Measurements from ENCODE around the gene FBLN1.
"Not testable (repeated sequence)": the region's sequence is repeated elsewhere in the genome, so short reads cannot be mapped to it uniquely, and the experiment has no call there.

FBLN1 gene

DNA sequence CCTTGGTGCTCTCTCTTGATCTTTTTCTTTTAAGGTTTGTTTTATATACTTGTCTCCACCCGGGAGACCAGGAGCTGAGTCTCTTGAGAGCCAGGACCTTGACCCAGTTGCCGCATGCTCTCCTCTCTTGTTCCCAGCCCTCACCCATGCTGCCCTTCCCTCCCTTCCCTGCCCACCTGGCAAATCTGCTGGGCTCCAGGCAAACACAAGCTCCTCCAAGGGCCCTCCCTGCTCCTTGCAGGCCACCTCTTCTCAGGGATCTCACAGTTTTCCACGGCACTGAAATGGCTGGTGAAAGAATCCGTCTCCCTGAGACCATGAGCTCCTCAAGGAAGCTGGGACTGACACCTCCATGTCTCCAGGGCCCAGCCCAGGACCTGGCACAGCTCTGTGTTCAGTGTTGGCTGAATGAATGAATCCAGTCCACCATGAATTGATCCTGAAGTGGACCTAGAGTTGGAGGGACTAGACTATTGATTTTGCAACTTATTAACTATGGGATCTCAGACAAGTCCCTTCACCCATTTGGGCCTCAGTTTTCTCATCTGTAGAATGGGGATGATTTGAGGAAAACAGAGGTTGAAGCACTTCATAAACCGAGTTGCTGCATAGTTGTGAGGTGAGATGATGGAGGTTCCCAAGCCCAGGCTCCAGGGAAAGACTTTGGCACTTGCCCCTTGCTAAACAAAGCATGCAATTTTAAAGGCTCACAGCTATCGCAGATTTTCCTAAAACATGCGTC, 25.1 kb upstream of the FBLN1 start:
- no peak for DNase-seq

DNA sequence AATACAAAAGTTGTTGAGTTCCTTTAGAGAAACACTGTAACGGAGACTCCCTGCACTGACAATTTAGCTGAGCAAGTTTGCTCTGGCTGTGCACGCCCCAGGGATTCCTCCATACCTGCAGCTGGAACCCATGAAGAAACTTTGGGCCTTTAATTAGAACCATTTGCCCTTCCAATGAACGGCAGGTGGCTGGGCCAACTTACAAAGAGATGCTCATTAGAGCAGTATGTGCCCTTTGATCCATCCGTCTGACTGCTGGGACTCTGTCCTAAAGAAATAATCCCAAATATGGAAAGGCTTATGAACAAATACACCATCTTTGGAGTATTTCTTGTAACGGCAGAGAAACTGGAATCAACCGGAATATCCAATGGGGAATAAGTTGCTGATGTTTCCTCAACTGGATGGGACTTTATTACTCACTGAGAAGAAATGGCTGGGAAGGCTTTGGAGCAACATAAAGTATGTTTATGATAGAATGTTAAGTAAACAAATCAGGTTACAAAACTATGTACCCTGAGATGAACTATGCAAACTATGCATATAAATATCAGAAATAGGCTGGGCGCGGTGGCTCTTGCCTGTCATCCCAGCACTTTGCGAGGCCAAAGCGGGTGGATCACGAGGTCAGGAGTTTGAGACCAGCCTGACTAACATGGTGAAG, 24.4 kb upstream of the FBLN1 start:
- DNase-seq = no peak

DNA sequence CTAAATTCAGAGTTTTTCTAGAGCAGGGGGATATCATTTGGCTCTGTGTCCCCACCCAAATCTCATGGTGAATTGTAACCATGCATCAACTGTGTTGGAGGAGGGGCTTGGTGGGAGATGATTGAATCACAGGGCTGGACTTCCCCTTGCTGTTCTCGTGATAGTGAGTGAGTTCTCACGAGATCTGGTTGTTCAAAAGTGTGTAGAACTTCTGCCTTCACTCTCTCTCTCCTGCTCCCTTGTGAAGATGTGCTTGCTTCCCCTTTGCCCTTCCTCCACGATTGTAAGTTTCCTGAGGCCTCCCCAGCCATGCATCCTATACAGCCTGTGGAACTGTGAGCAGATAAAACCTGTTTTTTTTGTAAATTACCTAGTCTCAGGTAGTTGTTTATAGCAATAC, 22.0 kb upstream of the FBLN1 start:
- DNase-seq = no peak

DNA sequence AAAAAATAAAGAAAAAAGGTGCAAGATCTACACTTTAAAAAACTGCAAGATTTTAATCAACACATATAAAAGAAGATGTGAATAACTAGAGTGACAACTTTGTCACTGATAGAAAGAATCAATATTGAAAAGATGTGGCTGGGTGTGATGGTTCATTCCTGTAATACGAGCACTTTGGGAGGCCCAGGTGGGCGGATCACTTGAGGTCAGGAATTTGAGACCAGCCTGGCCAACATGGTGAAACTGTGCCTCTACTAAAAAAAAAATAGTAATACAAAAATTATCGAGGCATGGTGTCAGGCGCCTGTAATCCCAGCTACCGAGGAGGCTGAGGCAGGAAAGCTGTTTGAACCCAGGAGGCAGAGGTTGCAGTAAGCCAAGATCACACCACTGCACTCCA, 21.0 kb upstream of the FBLN1 start:
- no peak for DNase-seq

DNA sequence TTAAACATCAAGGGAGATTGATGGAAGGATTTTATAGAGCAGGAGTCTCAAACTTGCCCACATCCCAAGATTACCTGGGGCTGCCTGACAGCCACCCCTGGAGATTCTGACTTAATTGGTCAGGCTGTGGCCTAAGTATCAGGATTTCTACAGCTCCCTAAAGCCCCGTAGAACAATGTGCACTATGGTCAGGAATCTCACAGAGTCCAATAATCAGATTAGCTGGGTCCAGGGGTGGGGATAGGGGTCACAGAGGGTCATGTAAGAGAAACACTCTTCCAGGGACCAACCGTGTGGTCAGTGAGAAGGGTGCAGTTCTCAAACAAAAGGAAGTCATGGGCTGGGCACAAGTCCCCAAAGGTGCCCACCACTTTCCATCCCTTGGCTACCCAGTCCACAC, 20.5 kb upstream of the FBLN1 start:
- DNase-seq = no peak

DNA sequence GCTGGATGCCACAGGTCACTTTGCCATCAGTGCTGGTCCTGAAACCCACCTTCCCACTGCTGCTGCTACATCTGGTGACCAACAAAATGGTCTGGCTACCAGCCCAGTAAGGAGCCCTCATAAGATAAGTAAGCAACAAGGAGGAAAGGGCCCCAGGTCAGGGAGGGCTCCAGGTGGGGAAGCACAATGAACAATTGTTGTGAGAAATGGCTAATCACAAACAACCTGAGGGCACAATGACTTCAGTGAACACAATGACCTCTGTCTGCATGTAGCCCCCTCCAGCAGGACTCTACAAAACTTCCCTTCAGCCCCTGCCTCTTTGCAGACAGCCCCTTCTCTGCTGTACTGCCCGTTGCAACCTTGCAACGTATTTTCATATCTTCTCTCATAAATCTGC, 19.4 kb upstream of the FBLN1 start:
- no peak for DNase-seq

DNA sequence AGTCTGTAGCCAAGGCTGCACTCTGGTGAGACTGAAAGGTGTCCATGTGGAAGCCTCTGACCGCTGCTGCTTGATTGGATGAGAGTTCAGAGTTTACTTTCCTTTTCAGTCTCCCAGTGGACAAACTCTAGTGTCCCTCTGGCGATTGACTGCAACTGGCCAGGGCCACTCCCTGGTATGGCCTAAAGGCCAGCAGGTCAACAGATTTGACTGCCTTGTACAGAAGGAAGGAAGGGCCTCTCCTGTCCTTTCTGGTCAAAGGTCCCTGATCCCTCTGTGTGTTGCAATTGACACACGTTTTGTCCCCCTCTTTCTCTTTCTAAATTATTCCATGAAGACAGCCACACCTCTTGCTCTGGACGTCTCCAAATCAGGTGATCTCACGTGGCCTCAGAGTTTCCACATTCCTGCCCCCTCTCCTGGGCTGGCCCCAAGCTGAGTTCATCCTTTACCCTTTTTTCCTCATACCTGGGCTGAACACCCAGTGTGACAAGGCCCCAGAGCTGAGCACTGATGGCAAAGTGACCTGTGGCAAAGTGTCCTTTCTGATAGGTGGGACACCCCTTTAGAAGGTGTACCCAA, 18.7 kb upstream of the FBLN1 start:
- no peak for DNase-seq

DNA sequence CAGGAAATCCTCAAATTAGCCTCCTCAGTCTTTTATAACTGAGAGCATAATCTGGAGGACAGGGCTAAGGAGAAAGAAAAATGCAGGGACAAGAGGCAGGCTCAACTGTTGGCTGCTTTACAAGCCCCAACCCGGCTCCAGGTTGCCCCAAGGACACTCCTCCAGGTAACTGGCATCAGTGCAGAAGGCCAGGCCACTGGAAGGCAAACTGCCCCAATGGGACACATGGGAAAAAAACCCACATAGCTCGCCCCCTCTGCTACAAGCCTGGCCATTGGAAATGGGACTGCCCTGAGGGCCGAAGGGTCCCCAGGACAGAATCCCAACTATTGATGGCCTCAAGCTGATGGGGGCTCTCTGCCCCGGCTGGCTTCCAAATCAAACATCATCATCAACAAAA, 17.9 kb upstream of the FBLN1 start:
- no peak for DNase-seq

DNA sequence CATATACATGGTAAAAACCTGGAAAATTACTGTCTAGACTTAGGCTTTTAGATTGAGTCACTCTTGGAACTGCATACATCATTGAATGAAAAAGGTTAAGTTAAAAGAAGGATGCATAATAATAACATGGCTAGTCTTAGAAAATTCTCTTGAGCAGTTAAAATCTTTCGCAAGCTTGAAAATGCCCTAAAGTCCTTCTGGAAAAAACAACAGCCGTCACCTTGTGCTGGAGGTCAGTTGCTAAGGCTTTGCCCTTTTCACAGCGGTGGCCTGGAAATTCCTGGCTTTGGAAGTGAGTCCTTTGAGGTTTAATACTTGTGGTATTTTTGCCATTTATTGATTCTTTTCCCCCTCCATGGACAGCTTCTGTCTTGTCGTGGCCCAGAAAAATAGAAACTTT, 17.4 kb upstream of the FBLN1 start:
- DNase-seq = no peak

DNA sequence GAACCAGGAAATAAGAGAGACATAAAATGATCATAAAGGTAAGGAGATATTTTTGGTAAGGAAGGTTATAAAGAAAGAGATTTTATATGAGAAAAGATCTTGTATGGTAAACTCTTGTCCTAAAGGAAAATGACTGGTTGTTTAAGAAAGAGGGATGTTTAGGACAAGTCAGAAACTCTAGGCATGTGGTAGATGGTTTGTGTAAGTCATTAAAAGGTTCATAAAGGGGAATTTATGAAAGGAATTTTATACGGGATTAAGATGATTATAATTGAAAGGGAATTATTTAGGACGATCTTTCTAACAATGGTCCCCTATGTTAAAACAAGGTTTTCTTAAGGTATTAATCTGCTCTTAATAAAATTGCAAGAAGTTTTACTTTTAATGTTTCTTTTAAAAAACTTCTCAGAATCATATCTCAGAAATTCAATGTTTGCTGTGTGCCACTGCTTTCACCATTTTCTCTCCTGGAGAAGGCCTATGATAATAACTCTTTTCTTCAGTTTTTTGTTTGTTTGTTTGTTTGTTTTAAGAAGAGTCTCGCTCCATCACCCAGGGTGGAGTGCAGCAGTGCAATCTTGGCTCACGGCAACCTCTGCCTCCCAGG, 13.8 kb upstream of the FBLN1 start:
- DNase-seq = no peak

DNA sequence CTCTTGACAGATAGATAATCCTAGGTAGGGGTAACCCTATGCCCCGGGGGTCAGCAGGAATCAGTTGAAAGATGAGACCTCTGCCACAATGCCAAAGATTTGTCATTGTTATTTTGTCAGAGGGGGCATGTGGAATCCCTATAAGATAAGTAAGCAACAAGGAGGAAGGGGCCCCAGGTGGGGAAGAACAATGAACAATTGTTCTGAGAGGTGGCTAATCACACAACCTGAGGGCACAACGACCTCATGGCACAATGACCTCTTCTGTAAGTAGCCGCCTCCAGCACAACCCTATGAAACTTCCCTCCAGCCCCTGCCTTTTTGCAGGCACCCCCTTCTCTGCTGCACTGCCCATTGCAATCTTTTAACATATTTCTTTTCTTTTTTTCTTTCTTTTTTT, 11.8 kb upstream of the FBLN1 start:
- no peak for DNase-seq

DNA sequence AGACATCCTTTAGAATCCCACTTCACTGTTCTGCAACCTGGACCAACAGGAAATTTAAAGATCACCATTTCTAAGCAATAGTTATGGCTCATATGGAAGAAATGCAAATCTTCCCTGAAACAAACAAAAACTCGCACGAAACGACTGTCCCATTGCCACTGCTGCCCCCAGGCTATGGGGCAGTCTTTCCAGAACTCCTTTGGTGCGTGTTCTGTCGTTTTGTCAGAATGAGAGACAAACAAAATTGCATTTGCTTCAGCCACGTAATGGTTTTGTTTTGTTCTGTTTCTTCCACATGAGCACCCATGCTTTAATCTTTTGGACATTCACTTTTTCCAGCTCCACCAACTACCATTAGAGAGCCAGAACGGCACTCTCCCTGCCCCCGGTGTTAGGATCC, 10.8 kb upstream of the FBLN1 start:
- DNase-seq = no peak

DNA sequence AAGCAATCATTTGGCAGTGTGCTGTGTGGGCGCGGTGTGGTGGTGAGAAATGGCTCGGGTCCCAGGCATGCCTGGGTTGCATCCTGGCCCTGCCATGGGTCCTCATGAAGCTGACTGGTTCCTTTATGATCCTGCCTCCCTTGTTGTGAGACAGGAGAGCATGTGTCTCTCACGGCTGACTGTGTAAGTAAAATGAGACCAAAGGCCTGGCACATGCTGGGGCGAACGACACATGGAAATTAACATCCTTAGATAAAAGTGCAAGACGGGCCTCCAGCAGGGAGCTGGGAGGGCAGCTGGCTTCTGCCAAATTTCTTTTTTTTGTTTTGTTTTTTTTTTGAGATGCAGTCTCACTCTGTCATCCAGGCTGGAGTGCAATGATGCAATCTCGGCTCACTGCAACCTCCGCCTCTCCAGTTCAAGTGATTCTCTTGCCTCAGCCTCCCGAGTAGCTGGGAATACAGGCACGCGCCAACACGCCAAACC, 9.4 kb upstream of the FBLN1 start:
- no peak for DNase-seq

DNA sequence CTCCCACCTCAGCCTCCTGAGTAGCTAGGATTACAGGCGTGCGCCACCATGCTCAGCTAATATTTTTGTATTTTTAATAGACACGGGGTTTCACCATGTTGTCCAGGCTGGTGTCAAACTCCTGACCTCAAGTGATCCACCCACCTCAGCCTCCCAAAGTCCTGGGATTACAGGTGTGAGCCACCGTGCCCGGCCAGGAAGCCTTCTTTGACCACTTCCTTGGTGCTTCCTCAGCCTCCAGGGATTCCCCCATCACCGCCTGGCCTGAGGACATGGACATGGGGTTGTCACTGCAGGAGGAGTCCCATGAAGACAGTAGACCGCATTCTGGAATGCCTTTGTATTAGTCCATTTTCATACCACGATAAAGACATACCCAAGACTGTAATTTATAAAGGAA, 8.4 kb upstream of the FBLN1 start:
- not testable (repeated sequence) for DNase-seq

DNA sequence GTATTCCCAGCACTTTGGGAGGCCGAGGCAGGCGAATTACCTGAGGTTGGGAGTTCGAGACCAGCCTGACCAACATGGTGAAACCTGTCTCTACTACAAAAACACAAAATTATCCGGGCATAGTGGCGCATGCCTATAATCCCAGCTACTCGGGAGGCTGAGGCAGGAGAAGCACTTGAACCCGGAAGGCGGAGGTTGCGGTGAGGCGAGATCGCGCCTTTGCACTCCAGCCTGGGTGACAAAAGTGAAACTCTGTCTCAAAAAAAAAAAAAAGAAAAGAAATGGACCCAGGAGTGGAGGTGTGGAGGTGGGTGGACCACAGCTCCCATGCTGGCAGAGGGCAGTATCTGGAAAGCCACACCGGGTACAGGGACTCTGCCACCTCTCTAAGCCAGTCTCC, 7.1 kb upstream of the FBLN1 start:
- not testable (repeated sequence) for DNase-seq

DNA sequence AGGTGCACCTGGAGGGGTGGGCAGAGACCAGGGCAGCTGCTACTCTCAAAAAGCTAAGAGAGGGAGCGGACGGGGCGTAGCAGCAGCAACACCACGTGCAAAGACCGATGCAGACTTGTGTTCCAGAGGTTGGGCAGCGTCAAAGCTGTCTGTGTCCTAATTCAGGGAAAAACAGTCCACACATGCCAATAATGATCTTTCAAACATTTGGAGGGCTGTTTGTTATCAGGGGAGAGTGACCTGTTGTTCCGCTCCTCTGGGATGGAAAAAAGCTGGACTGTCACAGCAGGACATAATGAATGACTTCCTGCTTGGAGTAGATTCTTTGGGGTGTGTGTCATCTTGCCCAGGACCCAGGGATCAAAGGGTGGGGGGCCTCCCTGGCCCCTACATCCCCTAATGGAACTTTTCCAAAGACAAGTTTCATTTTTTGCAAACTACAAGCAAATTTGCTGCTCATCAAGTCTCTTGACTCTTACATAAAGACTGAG, 6.2 kb upstream of the FBLN1 start:
- no peak for DNase-seq

DNA sequence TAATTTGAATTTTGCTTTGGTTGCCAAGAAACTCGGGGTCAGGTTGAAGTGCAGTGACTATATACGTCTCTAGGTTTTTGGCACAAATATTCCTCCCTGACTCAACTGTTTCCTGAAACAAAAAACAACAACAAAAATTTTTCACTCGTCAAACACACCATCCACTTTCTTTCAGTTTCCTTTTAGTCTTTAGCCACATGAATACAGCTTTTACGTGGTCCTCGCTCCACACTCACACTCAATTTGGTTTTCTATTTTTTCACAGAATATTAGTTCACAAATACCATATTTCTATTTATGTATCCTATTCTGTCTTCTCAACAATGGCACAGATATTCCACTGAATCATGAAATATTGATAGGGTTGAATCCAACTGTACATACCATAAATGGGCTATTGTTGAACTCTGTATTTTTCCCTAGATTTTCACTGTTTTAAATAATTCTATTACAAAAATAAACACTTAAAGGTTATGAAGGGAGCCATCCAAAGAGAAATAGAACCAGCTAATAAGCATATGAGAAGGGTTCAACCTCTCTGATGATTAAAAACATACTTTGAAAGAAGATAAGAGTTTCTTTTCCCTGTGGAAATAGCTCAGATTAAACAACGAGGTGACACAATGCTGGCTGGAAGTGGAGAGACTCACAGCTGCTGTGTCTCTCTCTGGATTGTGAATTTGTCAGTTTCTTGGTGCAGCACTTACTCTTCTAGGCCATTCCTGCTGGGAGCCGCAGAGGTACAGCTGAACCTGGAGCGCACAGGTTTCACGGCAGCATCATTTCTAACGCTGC, 5.1 kb upstream of the FBLN1 start:
- DNase-seq = no peak

DNA sequence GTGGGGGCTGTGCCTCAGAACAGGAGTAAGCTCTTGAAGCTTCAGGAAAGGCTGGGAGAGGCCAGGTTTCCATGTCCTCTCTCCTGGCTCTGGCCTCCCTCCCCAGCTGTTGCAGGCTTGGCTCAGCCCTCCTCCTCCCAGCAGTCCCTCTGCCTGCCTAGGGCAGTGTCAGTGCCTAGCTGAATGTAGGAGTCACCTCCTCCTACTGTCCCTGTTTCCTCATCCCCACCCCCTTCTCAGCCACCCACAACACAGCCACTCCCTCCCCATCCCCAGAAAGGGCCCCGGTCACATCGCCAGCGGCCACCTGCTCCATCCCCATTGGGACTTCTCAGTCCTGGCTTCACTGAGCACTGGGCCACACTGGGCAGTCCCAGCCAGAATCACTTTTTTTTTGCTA, 2.9 kb upstream of the FBLN1 start:
- no peak for DNase-seq

DNA sequence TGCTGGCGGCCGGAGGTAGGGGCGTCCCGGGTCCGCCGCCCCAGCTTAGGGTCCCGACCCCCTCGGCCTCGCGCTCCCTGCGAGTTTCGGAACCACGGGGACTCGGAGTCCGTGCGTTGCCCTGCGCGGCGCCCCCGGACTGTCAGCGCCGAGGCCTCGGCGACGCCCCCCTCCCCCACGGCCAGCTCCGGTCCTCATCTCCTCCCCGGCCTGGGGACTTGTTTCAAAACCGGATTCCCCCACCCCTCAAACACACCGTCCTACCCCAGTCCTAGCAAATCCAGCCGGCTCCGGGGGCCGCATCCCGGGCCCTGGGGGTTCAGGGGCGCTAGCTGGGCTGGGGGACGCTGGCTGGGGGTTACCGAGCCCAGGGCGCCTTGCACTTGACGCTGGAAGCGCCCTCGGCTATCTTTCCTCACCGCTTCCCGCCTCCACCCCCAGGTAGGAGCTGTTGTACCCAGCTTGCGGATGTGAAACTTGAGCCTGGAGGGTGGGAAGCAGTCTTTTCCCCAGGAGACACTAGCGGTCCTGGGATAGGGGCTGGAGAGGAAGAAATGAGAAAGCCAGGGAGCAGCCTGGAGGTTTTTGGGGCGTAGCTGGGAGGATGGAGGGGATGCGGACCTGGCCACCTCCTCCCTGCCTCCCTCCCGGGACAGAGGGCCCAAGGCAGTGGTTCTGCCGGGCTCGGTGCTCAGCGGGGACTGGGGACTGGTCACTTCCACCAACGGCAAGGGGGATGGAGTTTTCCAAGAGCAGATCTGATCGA, 550 bp downstream of the FBLN1 start:
- DNase-seq = no peak

DNA sequence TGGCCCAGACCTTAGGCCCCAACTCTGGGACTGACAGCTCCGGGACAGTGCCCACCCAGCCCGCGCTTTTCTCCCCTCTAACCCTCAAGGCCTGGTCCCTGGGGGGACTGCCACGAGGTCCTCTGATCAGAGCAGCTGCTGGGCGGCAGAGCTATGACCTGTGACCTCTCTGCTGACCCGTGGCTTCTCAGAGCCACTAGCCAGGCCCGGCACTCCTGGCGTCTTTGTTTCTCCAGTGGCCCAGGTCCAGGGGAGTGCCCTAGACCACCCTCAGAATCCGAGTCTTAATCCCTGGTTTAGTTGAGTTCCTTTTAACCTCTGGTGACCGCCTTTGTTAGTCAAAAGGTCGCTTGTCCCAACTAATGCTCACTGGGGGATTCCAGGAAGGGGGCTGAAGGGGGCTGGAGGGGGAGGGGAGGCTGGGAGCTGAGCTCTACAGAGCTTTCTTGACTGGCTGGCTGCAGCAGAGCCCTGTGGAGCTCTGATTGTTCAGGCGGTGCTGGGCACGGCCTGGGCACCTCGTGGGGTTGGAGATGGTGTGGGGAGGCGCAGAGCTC, 1.2 kb downstream of the FBLN1 start:
- DNase-seq = no peak

All from activated CD4-positive, alpha-beta T cell treated with anti-CD3 and anti-CD28 coated beads, Interleukin-10, Interleukin-2, amounts not matched to agents 100 ng/mL and 50 ng/mL, durations not matched to agents 16 hours and 8 hours (primary cell).